HepG2 (cell line): ENCODE measurements around the gene COMMD7. TPM values are rescaled to one million over a fixed set of nuclear protein-coding genes. Genes with fewer than 3 reads are reported as not detected.

Experiments
- ATM ChIP-seq: fragments of 450-650 bp; IDR thresholded peaks from 2 replicates; pipeline ENCODE4 v1.7.1; 2017; ENCODE audit warnings: mild to moderate bottlenecking, borderline replicate concordance
- CEBPG ChIP-seq: IDR thresholded peaks from 2 replicates; pipeline ENCODE4 v1.6.1; 2016
- FOSL2 ChIP-seq: sonication (generic); formaldehyde crosslinking; IDR thresholded peaks from 2 replicates; pipeline ENCODE4 v1.4.0; 2020; ENCODE audit warnings: missing genetic modification reagents
- KMT2B ChIP-seq: IDR thresholded peaks from 2 replicates; pipeline ENCODE4 v1.6.1; 2016; ENCODE audit warnings: missing genetic modification reagents, missing compliant biosample characterization
- MTA3 ChIP-seq: sonication (generic); formaldehyde crosslinking; IDR thresholded peaks from 2 replicates; pipeline ENCODE4 v1.4.0; 2020; ENCODE audit warnings: missing genetic modification reagents
- MXI1 ChIP-seq: IDR thresholded peaks from 3 replicates; pipeline ENCODE4 v1.6.1; 2012; ENCODE audit warnings: low read depth, low read length, inconsistent platforms, borderline replicate concordance
- NFE2L2 ChIP-seq: fragments of 150-350 bp; IDR thresholded peaks from 2 replicates; pipeline ENCODE4 v1.6.1; 2014; ENCODE audit warnings: low read length
- NR2C2 ChIP-seq: sonication (generic); formaldehyde crosslinking; IDR thresholded peaks from 2 replicates; pipeline ENCODE4 v1.4.0; 2020; ENCODE audit warnings: missing genetic modification reagents, mild to moderate bottlenecking, moderate library complexity, borderline replicate concordance
- NR2F2 ChIP-seq: IDR thresholded peaks from 2 replicates; pipeline ENCODE4 v1.6.1; 2012; ENCODE audit warnings: low read depth, inconsistent platforms, borderline replicate concordance
- PHF8 ChIP-seq: sonication (generic); formaldehyde crosslinking; IDR thresholded peaks from 2 replicates; pipeline ENCODE4 v1.5.0; 2020; ENCODE audit warnings: missing genetic modification reagents
- SETDB1 ChIP-seq: sonication (generic); formaldehyde crosslinking; IDR thresholded peaks from 2 replicates; pipeline ENCODE4 v1.5.1; 2020; ENCODE audit warnings: missing genetic modification reagents, mild to moderate bottlenecking, borderline replicate concordance
- SMYD3 ChIP-seq: sonication (generic); formaldehyde crosslinking; IDR thresholded peaks from 2 replicates; pipeline ENCODE4 v1.8.1; 2023; ENCODE audit warnings: mild to moderate bottlenecking, missing genetic modification reagents
- SYNCRIP ChIP-seq: fragments of 200-400 bp; formaldehyde crosslinking; IDR thresholded peaks from 2 replicates; pipeline ENCODE4 v1.6.1; 2018; ENCODE audit warnings: mild to moderate bottlenecking, low read depth, low read length; ENCODE audit not compliant: insufficient read depth
- TFAP4 ChIP-seq: sonication (generic); IDR thresholded peaks from 2 replicates; pipeline ENCODE4 v1.6.1; 2016; ENCODE audit warnings: low read depth, borderline replicate concordance
- TOE1 ChIP-seq: sonication (generic); formaldehyde crosslinking; IDR thresholded peaks from 2 replicates; pipeline ENCODE4 v1.4.0; 2020; ENCODE audit warnings: mild to moderate bottlenecking, missing genetic modification reagents
- ZBTB34 ChIP-seq: sonication (generic); formaldehyde crosslinking; IDR thresholded peaks from 2 replicates; pipeline ENCODE4 v1.8.0; 2022; ENCODE audit warnings: mild to moderate bottlenecking, missing genetic modification reagents
- ZNF121 ChIP-seq: sonication (generic); formaldehyde crosslinking; IDR thresholded peaks from 2 replicates; pipeline ENCODE4 v1.5.0; 2020; ENCODE audit warnings: mild to moderate bottlenecking, missing genetic modification reagents
- ZNF333 ChIP-seq: sonication (generic); formaldehyde crosslinking; IDR thresholded peaks from 2 replicates; pipeline ENCODE4 v1.4.0; 2020; ENCODE audit warnings: mild to moderate bottlenecking, missing genetic modification reagents, borderline replicate concordance
- ZNF761 ChIP-seq: sonication (generic); formaldehyde crosslinking; conservative IDR thresholded peaks from 2 replicates; pipeline ENCODE4 v1.4.0; 2020; ENCODE audit warnings: mild to moderate bottlenecking, missing genetic modification reagents
- ZSCAN20 ChIP-seq: sonication (generic); formaldehyde crosslinking; IDR thresholded peaks from 2 replicates; pipeline ENCODE4 v1.4.0; 2020; ENCODE audit warnings: missing genetic modification reagents, mild to moderate bottlenecking, borderline replicate concordance
- ZXDC ChIP-seq: sonication (generic); formaldehyde crosslinking; IDR thresholded peaks from 2 replicates; pipeline ENCODE4 v1.5.0; 2020; ENCODE audit warnings: mild to moderate bottlenecking, missing genetic modification reagents
- polyA plus RNA-seq, 8 experiments: library from polyadenylated mRNA; depleted of rRNA in 3 of 8; stranded (reverse) in 7 of 8; unstranded in 1 of 8; fragments of >200 nt; fragmentation: Illumina TruSeq in 4 of 8; extraction: Trizol in 4 of 8; gene quantifications; 2 replicates each; pipeline versions ENCODE4 v1.2.1 to v1.2.3, GENCODE V29; 2011 to 2016; ENCODE audit warnings: low read depth in 4 of 8, missing spikeins in 1 of 8, mixed read lengths in 1 of 8; ENCODE audit not compliant: insufficient read depth in 1 of 8
- total RNA-seq, 5 experiments: library from RNA; depleted of rRNA; stranded (reverse); fragments of >200 nt; fragmentation: Illumina TruSeq; extraction: Trizol; gene quantifications; 2 replicates each; pipeline ENCODE4 v1.2.3, GENCODE V29; 2016; ENCODE audit warnings: low read depth in 1 of 5

Gene COMMD7
- total and polyA plus RNA-seq, 2 of the 13 experiments (the other 11 are each of a cell fraction or from before 2014, with no cell fraction given): 42.1 to 53.3 TPM

GRCh38 chr20:32687180-32687532 is 56.1 kb downstream of the COMMD7 start (continued):
- TF ChIP-seq ZBTB34 (CRISPR knock-in tag) (0 out of 2 replicates have a peak, but pooled peaks have one; percentile 37), NFE2L2 (peak; percentile 55), ATM (no peak), ZXDC (CRISPR knock-in tag) (no peak), FOSL2 (CRISPR knock-in tag) (no peak), NR2F2 (no peak), SETDB1 (CRISPR knock-in tag) (0 out of 2 replicates have a peak, but pooled peaks have one; percentile 5), TFAP4 (no peak), ZNF121 (CRISPR knock-in tag) (no peak), TOE1 (no peak), KMT2B (CRISPR knock-in tag) (no peak), ZNF333 (CRISPR knock-in tag) (no peak), MTA3 (CRISPR knock-in tag) (no peak), CEBPG (no peak), ZSCAN20 (CRISPR knock-in tag) (no peak), MXI1 (no peak), ZNF761 (CRISPR knock-in tag) (no peak), SMYD3 (CRISPR knock-in tag) (0 out of 2 replicates have a peak, but pooled peaks have one; percentile 23), PHF8 (CRISPR knock-in tag) (no peak), NR2C2 (no peak), SYNCRIP (no peak)
